ENCODE data around the gene HAUS3. TPM values are rescaled to one million over a fixed set of nuclear protein-coding genes. Genes with fewer than 3 reads are reported as not detected.

The HAUS3 gene
- total RNA-seq, 1 donor from 2014 or later = 13.0 TPM

DNA sequence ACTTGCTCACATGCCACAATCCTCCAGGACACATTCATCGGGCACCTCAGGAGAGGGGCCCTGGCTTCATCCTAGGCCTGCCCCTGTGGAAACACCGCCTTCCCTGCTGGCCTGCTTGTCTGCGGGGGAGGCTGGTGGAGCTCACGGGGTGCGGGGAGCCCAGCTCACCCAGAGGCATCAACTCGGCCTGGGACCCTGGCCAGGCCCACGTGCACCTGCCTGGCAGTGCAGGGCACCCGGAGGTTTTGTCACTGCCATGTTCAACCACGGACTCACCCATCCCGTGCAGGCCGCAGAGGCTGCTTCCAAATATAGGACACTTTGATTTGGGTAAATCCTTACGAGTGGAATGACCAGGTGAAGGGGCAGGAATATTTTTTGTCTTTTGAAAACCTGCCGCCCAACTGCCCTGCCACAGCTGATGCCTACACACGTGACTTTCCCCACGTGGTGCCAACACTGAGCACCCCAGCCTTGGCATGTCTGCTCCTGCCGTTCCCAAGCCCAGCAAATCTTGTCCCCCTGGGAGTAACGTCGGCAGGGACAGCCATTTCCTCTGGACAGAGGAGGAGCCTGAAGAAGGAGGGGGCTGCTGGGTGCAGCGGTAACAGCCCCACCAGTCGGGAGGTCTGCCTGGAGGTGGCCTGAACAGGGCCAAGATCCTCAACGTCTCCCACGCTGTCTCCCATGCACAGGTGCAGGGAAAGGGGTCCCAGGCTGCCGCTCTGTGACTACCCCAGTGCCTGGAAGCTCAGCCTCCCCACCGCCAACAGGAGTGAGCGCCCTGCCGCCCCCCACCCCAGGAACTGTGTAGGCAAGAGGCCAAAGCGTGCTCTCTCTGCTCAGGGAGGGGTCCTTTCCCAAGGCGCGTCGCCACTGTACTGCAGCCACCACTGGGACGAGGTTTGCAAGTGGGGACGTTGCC is 11.5 kb upstream of the HAUS3 start:
- Histone ChIP-seq H3K36me3 (peaks cover 69% of the 10 kb centered on the region), H3K27me3 (no peaks in the 10 kb centered on the region), H3K27ac (no peak overlapping the region), H3K4me3 (no peak overlapping the region), H3K9me3 (no peaks in the 10 kb centered on the region), H3K4me1 (peaks cover 35% of the 10 kb centered on the region)
- TF ChIP-seq CTCF (IDR thresholded peaks at IDR 0.05) = no peak
- DNase-seq = peak; percentile 52
- intact Hi-C loops (cut with DNase I) = no loop called here
- ATAC-seq = no peak

DNA sequence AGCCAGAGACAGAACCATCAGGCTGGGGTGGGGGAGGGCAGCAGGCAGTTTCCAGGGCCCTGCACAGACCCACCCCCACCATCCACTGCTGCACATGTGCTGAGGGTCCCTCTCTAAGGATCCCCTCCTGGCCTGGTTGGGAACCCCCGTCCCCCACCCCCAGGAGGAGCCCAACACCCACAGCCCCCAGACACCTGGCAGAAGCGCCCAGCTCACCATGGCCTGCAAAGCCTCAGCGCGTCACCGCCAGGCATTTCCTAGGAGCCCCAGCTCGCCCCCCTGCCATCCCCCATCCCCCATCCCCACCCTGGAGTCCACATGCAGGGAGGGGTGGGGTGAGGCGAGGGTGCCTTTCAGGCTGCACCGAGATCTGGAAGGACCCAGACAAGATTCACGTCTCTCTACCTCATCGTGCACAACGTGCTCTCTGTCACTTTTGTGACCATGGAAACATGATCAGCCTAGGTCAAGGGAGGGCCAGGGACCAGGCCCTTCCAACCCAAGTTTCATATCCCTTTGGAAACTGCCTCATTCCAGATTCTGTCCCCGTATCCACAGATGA is 10.7 kb upstream of the HAUS3 start:
- intact Hi-C loops (cut with DNase I) = no loop called here
- Histone ChIP-seq H3K4me1 (peaks cover 27% of the 10 kb centered on the region), H3K36me3 (peaks cover 71% of the 10 kb centered on the region), H3K27me3 (no peaks in the 10 kb centered on the region), H3K27ac (no peak overlapping the region), H3K9me3 (no peaks in the 10 kb centered on the region), H3K4me3 (no peak overlapping the region)
- TF ChIP-seq CTCF (IDR thresholded peaks at IDR 0.05) = no peak
- ATAC-seq (no peak), DNase-seq (no peak)

- Histone ChIP-seq H3K27ac (no peak overlapping the region), H3K36me3 (peaks cover 71% of the 10 kb centered on the region)
- peak; percentile 52 for DNase-seq
Measured at GRCh38 chr4:2251795-2252529, 10.0 kb upstream of the HAUS3 start.

DNA sequence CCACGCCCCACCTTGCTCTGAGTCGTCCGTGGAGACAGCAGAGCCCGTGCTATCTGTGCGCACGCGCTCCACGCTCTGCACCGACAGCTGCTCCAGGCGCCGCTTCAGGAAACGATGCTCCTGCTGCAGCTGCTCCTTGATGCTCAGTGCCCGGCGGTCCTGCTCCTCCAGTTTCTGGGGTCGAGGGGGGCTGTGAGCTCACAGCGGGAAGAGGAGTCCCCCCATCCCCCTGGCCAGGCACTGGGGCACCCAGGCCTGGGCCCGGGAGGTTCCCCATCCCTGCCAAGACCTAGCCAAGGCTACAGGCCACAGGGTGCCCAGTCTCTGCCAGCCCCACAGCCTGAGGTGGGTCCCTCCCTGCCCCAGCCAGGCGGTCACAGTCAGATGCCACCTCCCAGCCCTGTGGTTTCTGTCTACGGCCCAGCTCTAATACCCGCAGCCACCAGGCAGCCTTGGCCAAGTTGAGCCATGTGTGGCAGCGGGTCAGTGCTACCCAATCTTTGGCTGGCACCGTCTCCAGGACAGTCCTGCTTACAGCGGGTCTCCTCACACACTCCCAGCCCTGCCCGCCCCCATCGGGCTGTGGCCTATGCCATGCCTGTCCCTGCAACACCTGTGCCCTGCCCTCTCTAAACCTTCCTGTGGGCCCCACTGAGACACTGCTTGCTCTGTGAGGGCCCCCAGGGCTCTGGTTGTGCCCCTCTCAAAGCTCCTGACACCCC is 9.3 kb upstream of the HAUS3 start:
- Histone ChIP-seq H3K27me3 (no peaks in the 10 kb centered on the region), H3K27ac (no peak overlapping the region), H3K4me3 (no peak overlapping the region), H3K36me3 (peaks cover 71% of the 10 kb centered on the region), H3K4me1 (peaks cover 13% of the 10 kb centered on the region), H3K9me3 (no peaks in the 10 kb centered on the region)
- TF ChIP-seq CTCF (IDR thresholded peaks at IDR 0.05) = no peak
- ATAC-seq = no peak
- intact Hi-C loops (cut with DNase I) = no loop called here
- DNase-seq = peak; percentile 57

More at GRCh38 chr4:2251795-2252529, 10.0 kb upstream of the HAUS3 start:
- TF ChIP-seq CTCF (IDR thresholded peaks at IDR 0.05) = no peak
- Histone ChIP-seq H3K27me3 (no peaks in the 10 kb centered on the region), H3K9me3 (no peaks in the 10 kb centered on the region), H3K4me3 (no peak overlapping the region), H3K4me1 (peaks cover 20% of the 10 kb centered on the region)
- intact Hi-C loops (cut with DNase I) = no loop called here
- no peak for ATAC-seq

DNA sequence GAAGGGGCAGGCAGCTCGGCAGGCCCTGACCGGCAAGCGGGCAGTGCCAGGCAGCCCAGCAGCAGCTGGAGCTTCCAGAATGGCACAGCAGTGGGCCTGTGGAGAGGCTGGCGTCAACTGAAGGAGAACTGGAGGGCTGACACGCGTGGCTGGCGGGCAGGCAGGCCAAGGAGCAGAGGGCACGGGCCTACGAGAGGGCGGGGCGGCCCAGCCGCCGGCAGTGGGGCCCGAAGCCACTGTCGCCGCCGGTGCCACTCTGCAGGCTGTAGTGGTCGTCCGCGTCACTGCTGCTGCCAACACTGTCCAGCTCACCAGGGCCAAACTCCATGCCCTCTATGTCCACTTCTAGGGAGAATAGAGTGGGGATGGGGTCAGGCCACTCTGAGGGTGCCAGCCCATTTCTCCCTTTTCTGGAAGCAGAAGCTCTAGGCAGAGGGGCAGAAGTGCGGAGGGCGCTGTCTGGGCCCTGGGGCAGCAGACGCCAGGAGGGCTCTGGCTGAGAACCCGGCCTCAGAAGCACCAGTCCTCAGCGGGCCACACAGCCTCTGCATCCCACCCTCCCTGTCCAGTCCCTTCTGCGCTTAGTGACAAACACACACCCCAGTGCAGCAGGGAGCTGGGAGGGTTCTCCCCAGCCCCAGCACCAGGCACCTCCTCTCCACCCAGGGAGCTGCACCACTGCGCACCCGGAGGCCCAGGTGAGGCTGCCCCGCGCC is 8.6 kb upstream of the HAUS3 start:
- no peak for TF ChIP-seq CTCF (IDR thresholded peaks at IDR 0.05)
- intact Hi-C loops (cut with DNase I) = no loop called here
- ATAC-seq (no peak), DNase-seq (peak; percentile 37)
- Histone ChIP-seq H3K36me3 (peaks cover 71% of the 10 kb centered on the region), H3K4me1 (peaks cover 7% of the 10 kb centered on the region), H3K9me3 (no peaks in the 10 kb centered on the region), H3K4me3 (no peak overlapping the region), H3K27me3 (no peaks in the 10 kb centered on the region), H3K27ac (no peak overlapping the region)

All from upper lobe of right lung (tissue), 1 donor.